Stimulated activated CD4-positive, alpha-beta T cell treated with anti-CD3 and anti-CD28 coated beads, Interleukin-4, amount 100 ng/mL, for 4 hours (primary cell): Measurements from ENCODE around the gene OR51B4.
"Not testable (repeated sequence)": the region's sequence is repeated elsewhere in the genome, so short reads cannot be mapped to it uniquely, and the experiment has no call there.

Experiments used
- DNase-seq, 2 experiments: peaks; one replicate each; pipeline ENCODE4 v3.0.0-alpha.2; 2020

Gene OR51B4

GRCh38 chr11:5301846-5302245 lies at the start of gene OR51B4:
Gene OR51B4, minus strand, starts transcription at chr11:5301946. Its CDS starts 0 bp downstream, at chr11:5301946.
- DNase-seq, result no peak

GRCh38 chr11:5351208-5351607 lies 49.5 kb upstream of the OR51B4 start, which contains the start of gene OR51B6:
Gene OR51B6, plus strand, starts transcription at chr11:5351508. Its CDS starts 0 bp downstream, at chr11:5351508.
- no peak for DNase-seq

DNA sequence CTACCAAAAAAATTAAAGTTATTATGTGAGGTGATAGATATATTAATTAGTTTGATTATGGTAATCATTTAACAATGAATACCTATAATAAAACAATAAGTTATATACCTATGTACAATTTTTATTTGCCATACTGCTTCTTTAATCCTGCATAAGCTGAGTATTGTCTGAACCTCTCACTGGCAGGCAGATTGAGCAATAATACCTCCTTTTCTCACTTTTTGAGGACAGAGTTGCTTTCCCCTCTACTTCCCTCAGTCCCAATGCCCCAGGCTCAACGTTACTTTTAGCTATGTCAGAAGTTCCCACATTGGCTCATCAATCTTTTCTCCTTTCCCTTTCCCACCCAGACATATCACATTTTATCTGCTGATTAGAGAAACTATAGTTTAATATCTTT lies 47.8 kb upstream of the OR51B4 start:
- DNase-seq, result no peak

DNA sequence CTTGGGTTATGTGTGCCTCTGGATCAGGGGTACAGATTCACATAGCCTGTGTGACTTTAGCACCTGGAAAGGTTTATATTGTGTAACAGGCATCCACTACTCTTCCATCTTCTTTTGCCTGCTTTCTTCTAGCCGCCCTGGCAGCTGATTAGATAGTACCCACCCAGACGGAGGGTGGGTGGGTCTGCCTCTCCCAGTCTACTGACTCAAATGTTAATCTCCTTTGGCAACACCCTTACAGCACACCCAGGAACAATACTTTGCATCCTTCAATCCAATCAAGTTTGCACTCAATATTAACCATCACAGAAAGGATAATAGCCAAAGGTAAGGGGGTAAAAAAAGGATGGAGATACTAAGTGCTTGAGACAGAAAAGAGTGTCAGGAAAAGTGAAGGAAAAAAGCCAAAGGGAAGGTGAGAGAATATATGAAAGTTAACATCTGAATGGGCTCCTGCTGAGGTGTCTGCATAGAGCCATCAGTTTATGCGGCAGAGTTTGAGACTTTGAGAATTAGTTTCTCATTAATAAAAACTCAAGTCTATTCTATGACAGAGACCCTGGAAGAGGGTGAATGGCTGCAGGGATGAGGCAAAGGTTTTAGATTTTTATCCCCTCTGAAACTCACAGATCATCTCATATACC lies 46.9 kb upstream of the OR51B4 start:
- no peak for DNase-seq

DNA sequence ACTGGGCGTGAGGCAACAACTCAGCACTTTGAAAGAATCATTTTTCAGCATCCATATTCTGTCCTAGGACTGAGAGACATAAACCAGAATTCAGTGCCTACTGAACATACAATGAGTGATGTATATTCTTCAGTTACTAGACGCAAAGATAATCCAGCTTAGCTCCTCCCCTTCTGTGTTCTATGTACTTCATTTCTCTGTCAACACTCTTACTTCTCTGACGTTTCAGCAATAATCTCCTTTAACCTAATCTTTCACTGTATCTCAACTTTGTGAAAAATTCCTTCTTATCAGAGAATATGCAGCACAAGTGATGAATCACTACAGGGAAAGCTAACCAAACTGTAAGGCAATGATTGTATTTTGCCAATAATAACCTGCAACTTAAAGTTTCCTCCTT lies 44.1 kb upstream of the OR51B4 start:
- no peak for DNase-seq

DNA sequence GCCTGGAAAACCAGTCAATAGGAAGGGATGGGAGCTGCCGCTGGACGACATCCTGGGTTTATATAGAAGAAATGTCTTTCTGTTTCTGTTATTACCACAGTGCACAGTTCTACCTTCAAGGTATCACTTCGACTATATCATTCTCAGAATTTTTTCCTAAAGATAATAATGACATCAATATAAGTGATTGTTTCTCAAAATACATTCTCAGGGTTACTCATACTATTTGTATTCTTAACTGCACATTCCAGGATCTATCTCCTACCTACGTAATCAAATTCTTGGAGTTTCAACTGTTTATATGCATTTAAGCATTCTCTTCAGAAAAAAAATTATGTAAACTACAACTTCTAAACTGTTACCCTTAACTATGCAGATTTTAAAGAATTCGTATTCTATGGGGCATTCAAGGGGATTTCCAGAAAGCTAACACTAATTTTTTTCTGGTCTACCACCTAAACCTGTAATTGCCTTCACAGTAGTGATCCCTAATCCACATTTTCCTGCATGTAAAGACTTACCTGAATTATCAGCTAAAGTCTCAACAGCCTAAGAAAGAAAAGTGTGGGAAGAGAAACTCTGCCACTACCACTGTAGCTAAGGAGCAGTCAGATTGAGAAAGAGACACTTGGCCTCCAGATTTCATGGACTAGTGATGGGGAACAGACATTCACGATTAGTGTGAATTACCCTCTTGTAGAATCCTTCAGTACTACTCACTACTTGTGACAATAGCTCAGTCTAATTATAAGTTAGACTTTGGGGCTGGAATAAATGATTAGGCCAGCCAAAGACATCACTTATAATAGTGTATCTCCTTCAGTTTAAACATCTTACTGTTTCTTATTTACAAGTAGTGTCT lies 42.0 kb upstream of the OR51B4 start, which contains the start of gene OR51B5:
Gene OR51B5 (minus strand): TSS at position 51 of the 862 bp plus-strand sequence. CDS start 0 bp downstream, at position 51.
- DNase-seq, result no peak

DNA sequence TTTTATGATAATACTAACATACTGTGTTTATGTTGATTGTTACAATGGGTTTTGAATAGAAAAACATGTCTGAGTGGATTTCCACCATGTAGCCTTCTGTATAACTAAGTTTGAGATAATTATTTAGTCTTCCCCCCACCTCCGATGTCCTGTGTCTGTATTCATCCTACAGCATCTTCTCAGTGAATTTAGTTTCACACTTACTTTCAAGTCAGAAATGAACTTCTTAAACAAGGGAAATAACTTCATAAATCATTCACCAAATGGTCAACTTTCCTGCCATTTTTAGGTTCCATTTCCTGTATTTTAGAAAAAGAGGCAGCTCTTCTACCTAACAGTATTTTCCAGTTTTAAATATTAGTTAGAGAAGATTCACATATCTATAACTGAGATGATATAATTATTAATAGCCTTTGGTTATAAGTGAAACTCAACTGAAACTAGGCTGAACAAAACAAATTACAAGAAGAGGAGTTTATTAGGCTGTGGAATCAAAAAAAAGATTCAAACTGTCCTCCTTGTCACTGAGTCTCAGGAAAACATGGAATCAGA lies 38.1 kb upstream of the OR51B4 start:
- no peak for DNase-seq

GRCh38 chr11:5337253-5337652 lies 35.5 kb upstream of the OR51B4 start:
- not testable (repeated sequence) for DNase-seq

DNA sequence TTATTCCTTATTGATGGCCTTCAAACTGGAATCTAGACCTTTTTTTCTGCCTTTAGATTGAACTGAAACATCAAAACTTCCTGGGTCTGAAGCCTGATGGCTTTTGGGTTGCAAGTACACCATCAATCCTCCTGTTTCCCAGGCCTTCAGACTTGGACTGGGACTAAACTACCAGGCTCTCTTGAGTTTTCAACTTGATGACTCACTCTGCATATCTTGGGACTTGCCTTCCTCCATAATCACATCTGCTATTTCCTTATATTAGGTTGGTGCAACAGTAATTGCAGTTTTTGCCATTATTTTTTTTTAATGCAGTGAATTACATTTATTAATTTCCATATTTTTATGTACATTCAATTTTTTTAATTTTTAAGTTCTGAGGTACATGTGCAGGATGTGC lies 34.6 kb upstream of the OR51B4 start:
- no peak for DNase-seq

- no peak for DNase-seq
Measured at GRCh38 chr11:5335170-5335569, 33.4 kb upstream of the OR51B4 start.

DNA sequence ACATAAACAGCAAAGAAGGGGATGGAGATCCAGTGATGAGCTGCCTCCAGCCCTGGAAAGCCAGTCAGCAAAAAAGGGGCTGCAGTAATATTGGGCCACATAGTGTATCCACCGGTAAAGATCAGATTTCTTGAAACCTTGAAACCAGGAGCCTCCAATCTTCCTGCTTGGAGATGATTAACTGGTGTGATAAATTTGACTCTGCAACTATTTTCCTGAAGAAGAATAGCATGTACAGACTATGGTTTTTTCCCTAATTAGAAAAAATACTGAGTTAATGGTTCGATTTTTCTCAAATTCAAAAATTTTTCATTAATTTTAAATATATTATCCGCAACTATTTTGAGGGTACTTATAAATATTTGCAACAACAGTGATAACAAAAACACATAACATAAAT lies 22.5 kb upstream of the OR51B4 start, which contains the start of gene OR51B2:
Gene OR51B2 (minus strand): TSS at position 101 of the 400 bp plus-strand sequence. CDS start 0 bp downstream, at position 101.
- DNase-seq, result no peak

DNA sequence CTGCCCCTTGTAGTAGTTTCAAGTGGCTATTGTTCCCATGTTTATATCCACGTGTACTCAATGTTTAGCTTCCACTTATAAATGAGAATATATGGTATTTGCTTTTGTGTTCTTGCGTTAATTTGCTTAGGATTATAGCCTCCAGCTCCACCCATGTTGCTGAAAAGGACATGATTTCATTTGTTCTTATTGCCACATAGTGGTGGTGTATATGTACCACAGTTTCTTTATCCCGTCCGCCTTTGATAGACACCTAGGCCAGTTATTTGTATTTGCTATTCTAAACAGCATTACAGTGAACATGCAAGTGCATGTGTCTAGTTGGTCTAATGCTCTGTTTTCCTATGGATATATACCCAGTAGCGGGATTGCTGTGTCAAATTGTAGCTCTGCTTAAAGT lies 15.5 kb upstream of the OR51B4 start:
- no peak for DNase-seq

GRCh38 chr11:5313326-5314023 lies 11.7 kb upstream of the OR51B4 start:
- DNase-seq, result not testable (repeated sequence)

- no peak for DNase-seq
Measured at GRCh38 chr11:5310423-5310822, 8.7 kb upstream of the OR51B4 start.

GRCh38 chr11:5307256-5308019 lies 5.7 kb upstream of the OR51B4 start:
- DNase-seq, result no peak

GRCh38 chr11:5304046-5304445 lies 2.3 kb upstream of the OR51B4 start:
- no peak for DNase-seq

- no peak for DNase-seq
Measured at GRCh38 chr11:5303626-5304025, 1.9 kb upstream of the OR51B4 start.

DNA sequence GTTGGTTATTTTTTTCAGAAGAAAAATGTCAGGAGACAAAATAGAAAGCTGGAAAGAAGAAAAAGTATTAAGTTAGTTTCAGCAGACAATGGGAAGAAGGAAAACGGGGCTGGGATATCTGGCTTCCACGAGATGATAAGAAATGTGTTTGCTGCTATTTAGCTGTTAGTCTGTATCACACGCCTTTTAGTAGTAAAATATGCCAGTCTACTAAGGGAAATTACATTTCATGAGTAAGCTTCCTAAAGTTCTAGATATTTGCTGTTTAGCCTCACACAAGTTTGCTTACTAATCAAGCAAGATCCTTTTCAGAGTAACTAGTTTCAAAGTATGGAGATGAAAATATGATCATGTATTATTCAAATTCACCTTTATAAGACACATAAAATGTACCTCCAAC lies 1.5 kb downstream of the OR51B4 start:
- no peak for DNase-seq

DNA sequence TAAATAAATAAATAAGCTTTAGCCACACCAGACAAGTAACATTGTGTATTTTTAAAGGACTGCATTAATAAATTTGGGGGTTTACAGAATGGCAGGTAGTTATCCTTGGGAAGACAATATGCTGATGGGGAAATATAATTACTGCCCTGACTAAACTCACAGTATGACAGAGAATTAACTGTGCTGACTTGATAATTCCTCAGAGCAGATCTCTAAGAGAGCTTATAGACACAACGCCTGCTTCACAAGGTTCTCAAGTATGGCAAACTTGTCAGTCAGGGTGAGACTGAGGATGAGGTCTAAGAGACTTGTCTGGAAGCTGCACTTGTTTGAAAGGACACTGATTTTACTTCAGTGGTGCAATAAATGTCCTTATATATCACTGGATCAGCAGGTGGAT lies 3.3 kb downstream of the OR51B4 start:
- DNase-seq, result no peak

GRCh38 chr11:5297721-5298323 lies 3.9 kb downstream of the OR51B4 start:
- DNase-seq, result no peak

DNA sequence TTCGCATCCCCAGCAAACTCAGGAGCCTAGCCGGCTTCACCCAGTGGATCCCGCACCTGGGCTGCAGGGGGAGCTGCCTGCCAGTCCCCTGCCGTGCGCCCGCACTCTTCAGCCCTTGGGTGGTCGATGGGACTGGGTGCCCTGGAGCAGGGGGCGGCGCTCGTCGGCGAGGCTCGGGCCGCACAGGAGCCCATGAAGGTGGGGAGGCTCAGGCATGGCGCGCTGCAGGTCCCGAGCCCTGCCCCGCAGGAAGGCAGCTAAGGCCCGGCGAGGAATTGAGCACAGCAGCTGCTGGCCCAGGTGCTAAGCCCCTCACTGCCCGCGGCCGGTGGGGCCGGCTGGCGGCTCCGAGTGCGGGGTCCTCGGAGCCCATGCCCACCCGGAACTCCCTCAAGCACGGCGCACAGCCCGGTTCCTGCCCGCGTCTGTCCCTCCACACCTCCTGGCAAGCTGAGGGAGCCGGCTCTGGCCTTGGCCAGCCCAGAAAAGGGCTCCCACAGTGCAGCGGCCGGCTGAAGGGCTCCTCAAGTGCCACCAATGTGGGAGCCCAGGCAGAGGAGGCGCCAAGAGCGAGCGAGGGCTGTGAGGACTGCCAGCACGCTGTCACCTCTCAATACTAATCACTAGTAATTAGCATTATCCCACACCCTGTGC lies 7.3 kb downstream of the OR51B4 start:
- DNase-seq, result not testable (repeated sequence)
